GM06990 (cell line): Measurements from ENCODE around the gene IL12RB2.
A peak's percentile ranks its signal among the peaks of the same experiment; 100 is the strongest.
"Not testable (repeated sequence)": the region's sequence is repeated elsewhere in the genome, so short reads cannot be mapped to it uniquely, and the experiment has no call there.

ENCODE experiments used
- DNase-seq: peaks from one replicate; pipeline ENCODE4 v3.0.0-alpha.2; 2011; ENCODE audit not compliant: insufficient read length; ENCODE audit errors: extremely low read depth
- H3K27me3 ChIP-seq: replicated peaks from 2 replicates; pipeline ENCODE4 v1.6.0; 2011; ENCODE audit warnings: low read length; ENCODE audit not compliant: control insufficient read depth, insufficient read depth
- H3K36me3 ChIP-seq: 2 replicates; pipeline ENCODE4 v1.5.1; 2011; ENCODE audit warnings: low read length; ENCODE audit not compliant: control insufficient read depth, insufficient read depth
- H3K4me3 ChIP-seq: replicated peaks from 2 replicates; pipeline ENCODE4 v1.5.1; 2011; ENCODE audit warnings: low read depth, mild to moderate bottlenecking, control low read depth, low read length
- TF ChIP-seq, protein P1 (sequence below): IDR thresholded peaks from 2 replicates; pipeline ENCODE4 v1.5.1; 2011; ENCODE audit warnings: low read length, control low read depth, mild to moderate bottlenecking, inconsistent platforms; ENCODE audit not compliant: insufficient read depth, poor library complexity, severe bottlenecking

Gene IL12RB2

GRCh38 chr1:67414574-67414973 is 106.9 kb downstream of the IL12RB2 start:
- TF ChIP-seq, protein P1, sequence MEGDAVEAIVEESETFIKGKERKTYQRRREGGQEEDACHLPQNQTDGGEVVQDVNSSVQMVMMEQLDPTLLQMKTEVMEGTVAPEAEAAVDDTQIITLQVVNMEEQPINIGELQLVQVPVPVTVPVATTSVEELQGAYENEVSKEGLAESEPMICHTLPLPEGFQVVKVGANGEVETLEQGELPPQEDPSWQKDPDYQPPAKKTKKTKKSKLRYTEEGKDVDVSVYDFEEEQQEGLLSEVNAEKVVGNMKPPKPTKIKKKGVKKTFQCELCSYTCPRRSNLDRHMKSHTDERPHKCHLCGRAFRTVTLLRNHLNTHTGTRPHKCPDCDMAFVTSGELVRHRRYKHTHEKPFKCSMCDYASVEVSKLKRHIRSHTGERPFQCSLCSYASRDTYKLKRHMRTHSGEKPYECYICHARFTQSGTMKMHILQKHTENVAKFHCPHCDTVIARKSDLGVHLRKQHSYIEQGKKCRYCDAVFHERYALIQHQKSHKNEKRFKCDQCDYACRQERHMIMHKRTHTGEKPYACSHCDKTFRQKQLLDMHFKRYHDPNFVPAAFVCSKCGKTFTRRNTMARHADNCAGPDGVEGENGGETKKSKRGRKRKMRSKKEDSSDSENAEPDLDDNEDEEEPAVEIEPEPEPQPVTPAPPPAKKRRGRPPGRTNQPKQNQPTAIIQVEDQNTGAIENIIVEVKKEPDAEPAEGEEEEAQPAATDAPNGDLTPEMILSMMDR: no peak
- DNase-seq: no peak
- Histone ChIP-seq H3K36me3 (peaks cover 18% of the 10 kb centered on the region), H3K4me3 (no peak overlapping the region), H3K27me3 (no peaks in the 10 kb centered on the region)

DNA sequence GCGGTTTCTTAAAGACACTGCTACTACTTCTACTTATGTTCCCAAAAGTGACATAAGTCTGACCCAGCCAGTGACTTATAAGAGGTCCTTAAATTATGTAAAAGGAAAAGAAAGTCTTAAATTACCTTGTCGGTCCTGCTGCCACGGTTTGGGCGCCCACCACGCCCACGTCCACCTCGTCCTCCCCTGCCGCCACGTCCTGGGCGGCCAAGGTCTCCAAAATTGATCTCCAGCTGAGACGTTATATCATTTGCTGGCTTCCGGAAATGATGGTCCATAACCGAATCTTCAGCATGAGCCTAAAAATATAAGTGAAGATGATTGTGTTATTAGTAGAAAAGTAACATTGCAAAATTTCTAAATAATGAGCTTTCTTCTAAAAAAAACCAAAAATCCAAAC is 107.4 kb downstream of the IL12RB2 start:
- TF ChIP-seq, protein P1: no peak
- Histone ChIP-seq H3K27me3 (no peaks in the 10 kb centered on the region), H3K36me3 (peaks cover 18% of the 10 kb centered on the region), H3K4me3 (no peak overlapping the region)
- no peak for DNase-seq

DNA sequence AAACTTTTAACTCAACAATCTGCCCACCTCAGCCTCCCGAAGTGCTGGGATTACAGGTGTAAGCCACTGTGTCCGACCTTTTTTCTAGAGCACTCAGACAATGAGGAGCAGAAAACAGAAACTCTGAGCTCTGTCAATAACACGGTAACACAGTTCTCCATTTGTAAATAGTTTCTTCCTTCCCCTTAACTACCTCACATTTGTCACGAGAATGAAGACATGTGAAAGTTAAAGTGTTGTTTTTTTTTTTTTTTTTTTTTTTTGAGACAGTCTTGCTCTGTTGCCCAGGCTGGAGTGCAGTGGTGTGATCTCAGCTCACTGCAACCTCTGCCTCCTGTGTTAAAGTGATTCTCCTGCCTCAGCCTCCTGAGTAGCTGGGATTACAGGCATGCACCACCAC is 110.1 kb downstream of the IL12RB2 start:
- DNase-seq, H3K27me3 ChIP-seq, H3K4me3 ChIP-seq: not testable (repeated sequence)
- peaks cover 20% of the 10 kb centered on the region for H3K36me3 ChIP-seq

- Histone ChIP-seq H3K4me3 (no peak overlapping the region), H3K36me3 (peaks cover 26% of the 10 kb centered on the region), H3K27me3 (no peaks in the 10 kb centered on the region)
- DNase-seq: no peak
- TF ChIP-seq, protein P1: no peak
These were observed 111.3 kb downstream of the IL12RB2 start for GRCh38 chr1:67418839-67419586.

- Histone ChIP-seq H3K27me3 (no peaks in the 10 kb centered on the region), H3K4me3 (no peak overlapping the region), H3K36me3 (peaks cover 25% of the 10 kb centered on the region)
- no peak for DNase-seq
- TF ChIP-seq, protein P1: no peak
These were observed 113.3 kb downstream of the IL12RB2 start for GRCh38 chr1:67420835-67421492.

GRCh38 chr1:67427465-67427864 is 119.8 kb downstream of the IL12RB2 start:
- Histone ChIP-seq H3K36me3 (peaks cover 10% of the 10 kb centered on the region), H3K27me3 (no peaks in the 10 kb centered on the region), H3K4me3 (peak overlapping the region; percentile 98)
- DNase-seq: no peak
- TF ChIP-seq, protein P1: no peak
